GM18907 (cell line): ENCODE results near the gene CDT1.
"Not testable (repeated sequence)": the region's sequence is repeated elsewhere in the genome, so short reads cannot be mapped to it uniquely, and the experiment has no call there.

Experiments
- ATAC-seq: cut with Tn5 transposase; IDR thresholded peaks from one replicate; pipeline ENCODE4 v1.9.1; 2021; ENCODE audit warnings: mild to moderate bottlenecking, moderate library complexity; ENCODE audit not compliant: unreplicated experiment

CDT1 gene

GRCh38 chr16:88768071-88768783 lies 35.4 kb upstream of the CDT1 start:
- ATAC-seq = no peak

GRCh38 chr16:88769617-88770460 lies 33.8 kb upstream of the CDT1 start:
- no peak for ATAC-seq

GRCh38 chr16:88770461-88771293 lies 32.9 kb upstream of the CDT1 start:
- no peak for ATAC-seq

- no peak for ATAC-seq
These were observed 32.3 kb upstream of the CDT1 start for GRCh38 chr16:88771294-88771772.

- ATAC-seq = not testable (repeated sequence)
These were observed 31.8 kb upstream of the CDT1 start for GRCh38 chr16:88771781-88772180.

GRCh38 chr16:88772871-88773811 lies 30.4 kb upstream of the CDT1 start:
- ATAC-seq = no peak

GRCh38 chr16:88773812-88774291 lies 29.7 kb upstream of the CDT1 start:
- no peak for ATAC-seq

- ATAC-seq = no peak
These were observed 28.8 kb upstream of the CDT1 start for GRCh38 chr16:88774544-88775393.

- no peak for ATAC-seq
These were observed 27.8 kb upstream of the CDT1 start for GRCh38 chr16:88775825-88776224.

GRCh38 chr16:88777471-88778270 lies 25.9 kb upstream of the CDT1 start:
- no peak for ATAC-seq

GRCh38 chr16:88778271-88778525 lies 25.4 kb upstream of the CDT1 start:
- ATAC-seq = no peak

- no peak for ATAC-seq
These were observed 25.0 kb upstream of the CDT1 start for GRCh38 chr16:88778541-88779065.

- ATAC-seq = no peak
These were observed 24.0 kb upstream of the CDT1 start for GRCh38 chr16:88779406-88780141.

GRCh38 chr16:88780142-88781062 lies 23.2 kb upstream of the CDT1 start:
- no peak for ATAC-seq

GRCh38 chr16:88781140-88782077 lies 22.2 kb upstream of the CDT1 start:
- ATAC-seq = peak; percentile 24
